Heart left ventricle (tissue), 16 donors: ENCODE results near the gene GUCA2A. TPM values are rescaled to one million over a fixed set of nuclear protein-coding genes. Genes with fewer than 3 reads are reported as not detected.

Experiments used
- ATAC-seq, 4 donors: fragments of 200-7000 bp; cut with Tn5 transposase; one replicate each; pipeline ENCODE4 v1.9.1; 2020 to 2022; ENCODE audit warnings: moderate library complexity in 4 of 4, mild to moderate bottlenecking in 3 of 4, moderate number of reproducible peaks in 1 of 4
- DNase-seq, 5 donors: peaks; one replicate each; pipeline ENCODE4 v3.0.0-alpha.2; 2020
- H3K27ac ChIP-seq, 12 donors: fragments of 200-600 bp; sonication (generic) in 4 of 12; one replicate each; pipeline versions ENCODE4 v1.5.0 to v1.8.0; 2016 to 2022; ENCODE audit warnings: mild to moderate bottlenecking in 2 of 12
- H3K27me3 ChIP-seq, 9 donors: fragments of 200-600 bp; sonication (generic) in 2 of 9; one replicate each; pipeline versions ENCODE4 v1.5.1 to v1.8.0; 2016 to 2022; ENCODE audit warnings: mild to moderate bottlenecking in 3 of 9
- H3K36me3 ChIP-seq, 9 donors: fragments of 200-600 bp; sonication (generic) in 2 of 9; one replicate each; pipeline versions ENCODE4 v1.5.0 to v1.8.0; 2018 to 2022; ENCODE audit warnings: mild to moderate bottlenecking in 2 of 9
- H3K4me1 ChIP-seq, 12 donors: fragments of 200-600 bp; sonication (generic) in 4 of 12; one replicate each; pipeline versions ENCODE4 v1.5.0 to v1.8.0; 2016 to 2022; ENCODE audit warnings: mild to moderate bottlenecking in 3 of 12
- H3K4me3 ChIP-seq, 12 donors: fragments of 200-600 bp; sonication (generic) in 4 of 12; one replicate each; pipeline versions ENCODE4 v1.5.0 to v1.8.0; 2017 to 2022; ENCODE audit warnings: mild to moderate bottlenecking in 9 of 12, moderate library complexity in 4 of 12
- H3K9me3 ChIP-seq, 12 donors: fragments of 200-600 bp; sonication (generic) in 4 of 12; one replicate each; pipeline versions ENCODE4 v1.5.0 to v1.8.0; 2016 to 2022; ENCODE audit warnings: mild to moderate bottlenecking in 1 of 12
- POLR2A ChIP-seq, 2 donors: fragments of 450-650 bp; IDR thresholded peaks; one replicate each; pipeline ENCODE4 v1.6.1; 2017; ENCODE audit warnings: antibody characterized with exemption in 2 of 2, mild to moderate bottlenecking in 2 of 2, moderate library complexity in 2 of 2
- WGBS, 4 donors: extraction: QIAGEN DNeasy Blood & Tissue Kit in 2 of 4; methylation state at CpG; one replicate each; pipeline versions ENCODE4 v1.1.5 to v1.1.7; 2013 to 2018; 5-methylcytosine and 5-hydroxymethylcytosine counted together
- intact Hi-C, 10 donors: fragments of 100-400 bp; cut with DNase I; formaldehyde crosslinking; loops; one replicate each; pipeline versions ENCODE4 v1.11.1 to v1.14.2; 2022
- polyA plus RNA-seq, 2 donors: library from polyadenylated mRNA; stranded (reverse); fragments of 200-250 nt; gene quantifications; one replicate each; pipeline ENCODE4 v1.2.3, GENCODE V29; 2013
- total RNA-seq, 9 donors: library from RNA; depleted of rRNA in 2 of 9; stranded (reverse); fragments of >200 nt in 2 of 9; fragmentation: NEBNext Ultra II Directional in 3 of 9; extraction: Animal tissue kit (Norgen Biotek cat#: 25700) in 3 of 9; gene quantifications; one replicate each; pipeline versions ENCODE4 v1.1.0 to v1.2.4, GENCODE V29; 2016 to 2023
- TF ChIP-seq, protein P1 (sequence below), 12 donors: fragments of 200-600 bp; sonication (generic) in 4 of 12; IDR thresholded peaks; one replicate each; pipeline versions ENCODE4 v1.5.0 to v1.8.0; 2018 to 2022; ENCODE audit warnings: antibody characterized with exemption in 12 of 12, mild to moderate bottlenecking in 5 of 12
- donor health status: ischemic (EF 13 %, LVEDD 7.1; RV severe dilation, severe dysfunction).
- donor health status: healthy with polysubstance abuse.
- donor health status: DM: no; HTN: yes; CAD: no.
- donor health status: DM: no; HTN: no; CAD: no.
- donor health status: ischemic (EF 25% LVEDD 6.9; RV normal size, moderate dysfunction).
- donor health status: ischemic (EF 25% LVEDD 5.7; RV mildly dilated, moderate dysfunction).
- donor health status: healthy.
- donor health status: DM: yes; HTN: yes; CAD: no.
- donor health status: ischemic (EF 35%, LVEDD 5.7; RV mildly dilated, moderate dysfunction).
- donor health status: nonischemic (EF 11% LVEDD 7.7; RV severe dilation, severe dysfunction).
- donor health status: DM: yes; HTN: yes; CAD: no.
- donor health status: PGD.
- donor health status: ischemic (EF 29% LVEDD 5.4; RV normal size, mild dysfunction).
- donor health status: nonischemic (EF 23%, LVEDD 6.1; RV moderate dilation, normal function).

The GUCA2A gene
- total and polyA plus RNA-seq, 11 donors = not detected

DNA sequence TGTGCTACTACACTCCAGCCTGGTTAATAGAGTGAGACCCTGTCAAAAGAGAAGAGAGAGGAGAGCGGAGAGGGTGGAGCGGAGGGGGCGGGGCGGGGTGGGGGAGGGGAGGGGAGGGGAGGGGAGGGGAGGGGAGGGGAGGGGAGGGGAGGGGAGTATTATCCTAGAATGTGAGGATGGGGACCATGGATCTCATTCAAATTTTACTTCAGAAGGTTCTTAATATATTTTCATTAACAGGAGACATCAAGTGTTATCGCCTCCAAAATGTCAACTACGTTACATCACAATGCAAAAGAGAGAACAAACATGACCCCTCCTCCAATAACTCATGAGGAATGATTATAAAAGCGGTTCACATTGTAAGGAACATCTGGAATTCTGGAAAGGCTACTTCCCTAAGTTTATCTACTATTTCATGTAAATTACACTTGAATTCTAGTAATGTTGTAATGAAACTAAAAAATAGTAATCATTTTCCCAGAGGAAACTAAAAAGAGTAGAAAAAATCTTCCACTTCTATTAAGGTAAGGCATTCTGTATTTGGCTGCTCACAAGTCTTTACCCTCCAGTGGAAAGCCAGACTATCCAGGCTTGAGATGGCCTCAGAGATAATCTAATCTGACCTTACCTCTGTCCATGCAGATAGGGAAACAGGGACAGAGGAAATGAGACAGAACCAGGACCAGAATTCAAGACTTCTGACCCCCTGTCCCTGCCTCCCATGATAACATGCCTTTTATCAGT is 18.8 kb upstream of the GUCA2A start:
- H3K27ac ChIP-seq = no peak overlapping the region
- no peaks in the 10 kb centered on the region for H3K9me3 ChIP-seq
- TF ChIP-seq, protein P1, sequence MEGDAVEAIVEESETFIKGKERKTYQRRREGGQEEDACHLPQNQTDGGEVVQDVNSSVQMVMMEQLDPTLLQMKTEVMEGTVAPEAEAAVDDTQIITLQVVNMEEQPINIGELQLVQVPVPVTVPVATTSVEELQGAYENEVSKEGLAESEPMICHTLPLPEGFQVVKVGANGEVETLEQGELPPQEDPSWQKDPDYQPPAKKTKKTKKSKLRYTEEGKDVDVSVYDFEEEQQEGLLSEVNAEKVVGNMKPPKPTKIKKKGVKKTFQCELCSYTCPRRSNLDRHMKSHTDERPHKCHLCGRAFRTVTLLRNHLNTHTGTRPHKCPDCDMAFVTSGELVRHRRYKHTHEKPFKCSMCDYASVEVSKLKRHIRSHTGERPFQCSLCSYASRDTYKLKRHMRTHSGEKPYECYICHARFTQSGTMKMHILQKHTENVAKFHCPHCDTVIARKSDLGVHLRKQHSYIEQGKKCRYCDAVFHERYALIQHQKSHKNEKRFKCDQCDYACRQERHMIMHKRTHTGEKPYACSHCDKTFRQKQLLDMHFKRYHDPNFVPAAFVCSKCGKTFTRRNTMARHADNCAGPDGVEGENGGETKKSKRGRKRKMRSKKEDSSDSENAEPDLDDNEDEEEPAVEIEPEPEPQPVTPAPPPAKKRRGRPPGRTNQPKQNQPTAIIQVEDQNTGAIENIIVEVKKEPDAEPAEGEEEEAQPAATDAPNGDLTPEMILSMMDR (IDR thresholded peaks at IDR 0.05) = no peak
- no peak for TF ChIP-seq POLR2A (IDR thresholded peaks at IDR 0.05)
- no peaks in the 10 kb centered on the region for H3K27me3 ChIP-seq
- intact Hi-C loops = no loop called here
- no peak overlapping the region for H3K4me3 ChIP-seq
- 80 to 97% (median 93%) methylated on average over 3 to 7 of the region's 7 CpGs for WGBS, 4 donors
- peaks cover 0 to 79% (median 48%) of the 10 kb centered on the region in 9 donors for H3K36me3 ChIP-seq
- DNase-seq = no peak
- H3K4me1 ChIP-seq = peaks cover 0 to 20% (median 11%) of the 10 kb centered on the region in 12 donors
- no peak for ATAC-seq

DNA sequence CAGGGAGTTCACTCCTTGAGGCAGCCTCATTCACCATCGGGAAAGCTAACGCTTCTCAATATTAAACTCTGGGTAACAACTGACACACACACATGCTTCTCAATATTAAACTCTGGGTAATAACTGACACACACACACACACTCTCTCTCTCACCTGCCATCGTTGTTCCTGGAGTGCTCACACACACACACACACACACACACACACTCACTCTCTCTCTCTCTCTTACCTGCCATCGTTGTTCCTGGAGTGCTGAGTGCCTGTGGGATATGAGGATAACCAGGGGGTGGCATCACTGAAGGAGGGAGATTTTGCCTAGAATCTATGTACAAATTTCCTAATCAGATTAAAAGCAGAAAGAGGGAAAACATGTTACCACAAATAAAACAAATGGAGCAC is 17.1 kb upstream of the GUCA2A start:
- H3K36me3 ChIP-seq = peaks cover 0 to 62% (median 31%) of the 10 kb centered on the region in 9 donors
- no peak for ATAC-seq
- WGBS, 4 donors = 77 to 84% (median 81%) methylated on average over 4 of the region's 4 CpGs

DNA sequence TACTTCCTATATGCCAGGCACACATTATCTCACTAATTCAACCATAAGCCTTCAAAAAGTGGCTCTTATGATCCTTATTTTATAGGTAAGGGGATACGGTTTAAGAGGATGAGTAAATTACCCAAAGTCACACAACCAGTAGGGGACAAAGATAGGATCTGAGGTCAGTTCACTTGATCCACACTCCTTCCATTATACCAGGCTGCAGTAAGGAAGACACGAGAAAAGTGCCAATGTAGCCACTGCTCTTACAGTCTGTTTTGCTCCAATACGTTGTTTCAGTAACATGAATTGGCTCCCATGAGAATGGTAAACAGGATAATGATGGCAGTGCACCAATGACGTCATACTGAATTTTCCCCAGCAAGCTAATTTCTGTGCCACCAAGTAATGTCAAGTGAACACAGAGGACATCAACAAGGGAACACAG is 15.4 kb upstream of the GUCA2A start:
- H3K9me3 ChIP-seq = no peaks in the 10 kb centered on the region
- intact Hi-C loops = loop anchor here (5.0 to 10.0 kb wide), 9 partner anchors 142 to 605 kb away; partner anchors contain the start of genes FOXJ3 (in 3 of the 10), YBX1 (in 2 of the 10), PPCS (in 1 of the 10) and ZMYND12 (in 1 of the 10)
- ATAC-seq = no peak
- H3K36me3 ChIP-seq = peaks cover 0 to 51% (median 18%) of the 10 kb centered on the region in 9 donors
- 73 to 79% (median 76%) methylated on average over 4 of the region's 4 CpGs for WGBS, 4 donors
- H3K27me3 ChIP-seq = no peaks in the 10 kb centered on the region
- peaks cover 0 to 34% (median 14%) of the 10 kb centered on the region in 12 donors for H3K4me1 ChIP-seq
- no peak for TF ChIP-seq POLR2A (IDR thresholded peaks at IDR 0.05)
- TF ChIP-seq, protein P1 (IDR thresholded peaks at IDR 0.05) = no peak
- no peak overlapping the region for H3K27ac ChIP-seq
- no peak for DNase-seq
- no peak overlapping the region for H3K4me3 ChIP-seq

More for the DNA sequence above, 17.1 kb upstream of the GUCA2A start:
- Histone ChIP-seq H3K9me3 (no peaks in the 10 kb centered on the region), H3K27ac (no peak overlapping the region), H3K27me3 (no peaks in the 10 kb centered on the region), H3K4me1 (peaks cover 0 to 34% (median 14%) of the 10 kb centered on the region in 12 donors), H3K4me3 (no peak overlapping the region)
- TF ChIP-seq POLR2A (IDR thresholded peaks at IDR 0.05) = no peak
- TF ChIP-seq, protein P1 (IDR thresholded peaks at IDR 0.05) = no peak
- intact Hi-C loops = no loop called here
- no peak for DNase-seq

DNA sequence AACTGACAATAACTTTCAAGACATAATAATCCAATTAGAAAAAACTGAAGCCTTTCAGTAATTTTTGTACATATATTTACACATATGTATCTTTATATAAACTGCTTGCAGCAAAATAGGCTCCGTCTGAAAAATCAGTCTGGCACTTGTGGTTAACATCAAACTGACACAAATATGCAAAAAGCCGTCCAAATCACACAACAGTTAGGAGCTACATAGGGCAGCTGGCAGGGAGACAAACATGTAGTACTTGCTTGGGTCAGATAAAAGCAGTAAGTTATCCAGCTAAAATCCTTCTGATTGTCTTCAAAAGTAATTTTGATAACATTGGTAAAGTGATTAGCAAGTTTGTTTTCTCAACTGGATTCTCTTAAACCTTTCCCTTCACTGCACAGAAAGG is 14.7 kb upstream of the GUCA2A start:
- WGBS, 4 donors = 25 to 43% (median 27%) methylated on average over 2 of the region's 2 CpGs

More for the DNA sequence above, 14.7 kb upstream of the GUCA2A start:
- Histone ChIP-seq H3K27ac (no peak overlapping the region), H3K4me3 (no peak overlapping the region), H3K4me1 (peaks cover 0 to 34% (median 14%) of the 10 kb centered on the region in 12 donors), H3K9me3 (no peaks in the 10 kb centered on the region), H3K27me3 (no peaks in the 10 kb centered on the region), H3K36me3 (peaks cover 0 to 45% (median 18%) of the 10 kb centered on the region in 9 donors)
- DNase-seq (no peak), ATAC-seq (no peak)
- TF ChIP-seq, protein P1 (IDR thresholded peaks at IDR 0.05) = no peak
- TF ChIP-seq POLR2A (IDR thresholded peaks at IDR 0.05) = no peak
- intact Hi-C loops = loop anchor here (5.0 to 10.0 kb wide), 9 partner anchors 143 to 604 kb away; partner anchors contain the start of genes FOXJ3 (in 3 of the 10), YBX1 (in 2 of the 10), PPCS (in 1 of the 10) and ZMYND12 (in 1 of the 10)
